Stimulated activated CD8-positive, alpha-beta memory T cell treated with anti-CD3 and anti-CD28 coated beads, Interleukin-7, amount 100 ng/mL, for 4 hours (primary cell): ENCODE measurements around the gene GRAMD1A.
"Not testable (repeated sequence)": the region's sequence is repeated elsewhere in the genome, so short reads cannot be mapped to it uniquely, and the experiment has no call there.

Experiments
- DNase-seq, 2 donors: peaks; one replicate each; pipeline ENCODE4 v3.0.0-alpha.2; 2020; ENCODE audit warnings: low read depth in 2 of 2

GRAMD1A gene

DNA sequence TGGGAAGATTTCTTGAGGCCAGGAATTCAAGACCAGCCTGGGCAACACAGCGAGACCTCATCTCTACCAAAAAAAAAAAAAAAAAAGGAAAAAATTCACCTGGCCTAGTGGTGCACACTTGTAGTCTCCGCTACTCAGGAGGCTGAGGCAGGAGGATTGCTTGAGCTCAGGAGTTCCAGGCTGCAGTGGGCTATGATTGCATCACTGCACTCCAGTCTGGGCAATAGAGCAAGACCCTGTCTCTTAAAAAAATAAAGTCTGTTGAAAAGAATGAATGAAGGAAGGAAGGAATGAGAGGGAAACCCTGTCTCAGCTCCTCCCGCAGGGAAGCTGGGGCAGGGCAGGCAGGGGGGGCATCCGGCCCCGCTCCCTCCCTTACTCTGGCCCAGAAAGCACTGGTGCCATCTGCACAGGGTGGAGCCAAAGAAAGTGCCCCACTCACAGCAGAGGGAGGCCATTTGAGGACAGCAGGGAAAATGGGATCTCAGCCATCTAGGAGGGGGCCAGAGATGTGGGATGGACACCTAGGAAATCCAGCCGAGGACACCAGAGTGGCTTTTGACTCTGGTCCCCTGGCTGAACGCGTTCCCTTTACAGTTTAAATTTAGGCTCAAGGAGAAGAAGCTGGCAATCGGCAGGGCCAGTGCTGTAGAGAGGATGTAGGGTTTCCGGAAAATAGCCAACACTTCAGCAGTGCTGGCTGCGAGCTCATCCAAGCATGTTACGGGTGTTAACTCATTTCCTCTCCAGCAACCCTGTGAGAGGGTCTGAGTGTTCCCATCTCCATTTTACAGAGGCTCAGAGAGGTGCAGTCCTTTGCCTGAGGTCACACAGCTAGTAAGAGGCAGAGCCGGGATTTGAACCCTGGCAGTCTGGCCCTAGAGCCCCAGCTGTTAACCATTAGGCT lies 37.8 kb downstream of the GRAMD1A start:
- DNase-seq = no peak

DNA sequence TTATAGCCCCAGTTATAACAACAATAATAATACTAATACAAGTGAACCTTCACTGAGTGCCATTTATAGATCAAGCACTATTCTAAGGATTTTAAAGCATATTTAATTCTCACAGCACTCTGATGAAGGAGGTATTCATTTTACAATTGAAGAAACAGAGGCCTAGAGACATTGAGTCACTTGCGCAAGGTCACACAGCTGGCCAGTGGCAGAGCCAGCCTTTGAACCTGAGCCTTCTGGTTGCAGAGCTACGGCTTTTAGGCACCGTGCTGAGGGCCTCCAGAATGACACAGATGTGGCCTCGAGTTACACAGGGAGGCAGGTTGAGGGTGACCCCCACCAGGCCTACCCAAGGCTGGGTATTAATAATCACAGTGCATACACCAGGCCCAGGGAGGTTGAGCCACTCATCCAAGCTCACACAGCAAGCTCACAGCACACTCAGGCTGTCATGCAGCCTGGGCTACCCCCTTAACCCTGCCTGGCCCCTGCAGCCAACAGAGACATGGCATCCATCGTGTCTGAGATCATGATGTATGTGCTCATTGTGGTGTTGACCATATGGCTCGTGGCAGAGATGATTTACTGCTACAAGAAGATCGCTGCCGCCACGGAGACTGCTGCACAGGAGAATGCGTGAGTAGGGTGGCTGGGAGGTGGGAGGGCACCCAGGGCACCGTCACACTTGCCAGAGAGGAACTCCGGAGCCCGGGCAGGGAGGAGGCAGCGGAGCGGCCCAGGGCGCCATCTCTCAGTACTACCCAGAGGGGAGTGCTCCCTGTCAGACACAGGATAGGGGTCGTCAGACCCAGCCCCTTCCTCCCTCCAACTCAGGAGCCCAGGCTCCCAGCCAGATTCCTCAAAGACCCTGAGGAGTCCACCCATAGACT lies 38.7 kb downstream of the GRAMD1A start:
- no peak for DNase-seq

DNA sequence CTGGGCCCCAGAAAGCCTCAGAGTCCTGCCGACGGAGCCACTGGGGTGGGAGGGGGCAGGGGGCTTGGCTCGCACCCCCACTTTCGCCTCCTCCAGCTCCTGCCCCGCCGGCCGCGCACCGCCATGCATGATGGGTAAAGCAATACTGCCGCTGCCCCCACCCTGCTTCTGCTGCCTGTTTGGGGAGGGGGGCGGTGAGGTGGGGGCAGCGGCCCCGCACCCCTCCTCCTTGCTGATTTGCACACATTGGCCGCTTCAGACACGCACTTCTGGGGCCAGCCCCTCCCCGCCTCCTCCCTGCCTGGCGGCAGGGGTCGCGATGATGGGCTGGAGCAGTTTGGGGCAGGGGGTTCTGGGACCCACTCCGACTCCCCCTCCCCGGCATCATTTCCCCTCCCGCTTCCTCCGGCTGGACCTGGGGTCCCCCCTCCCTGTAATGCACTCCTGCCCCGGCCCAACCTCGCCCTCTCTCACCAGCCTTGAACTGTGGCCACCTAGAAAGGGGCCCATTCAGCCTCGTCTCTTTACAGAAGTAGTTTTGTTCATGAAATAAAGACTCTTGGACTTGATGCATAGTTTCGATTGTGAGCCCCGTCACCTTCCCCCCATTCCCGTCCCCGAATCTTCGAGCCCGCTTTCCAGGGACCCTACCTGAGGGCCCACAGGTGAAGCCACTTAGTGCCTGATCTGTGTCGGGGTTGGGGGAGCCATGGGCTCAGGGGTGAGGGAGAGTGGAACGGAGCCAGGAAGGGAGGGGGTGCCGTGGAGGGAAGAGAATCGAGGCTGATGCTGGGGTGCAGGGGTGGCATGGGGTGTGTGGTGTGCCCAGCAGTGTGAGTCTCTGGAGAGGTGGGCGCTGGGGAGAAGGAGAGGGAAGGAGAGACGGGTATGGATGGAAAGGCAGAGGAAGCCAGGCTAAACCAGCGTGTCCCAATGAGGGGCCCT lies 40.0 kb downstream of the GRAMD1A start:
- no peak for DNase-seq

GRCh38 chr19:35040826-35041547 lies 40.9 kb downstream of the GRAMD1A start:
- no peak for DNase-seq

- DNase-seq = no peak
Observed at GRCh38 chr19:35041548-35042055, 41.5 kb downstream of the GRAMD1A start, which contains the start of gene HPN. Gene HPN (plus strand): TSS chr19:35041721. CDS start chr19:35042507, 786 bp downstream.

DNA sequence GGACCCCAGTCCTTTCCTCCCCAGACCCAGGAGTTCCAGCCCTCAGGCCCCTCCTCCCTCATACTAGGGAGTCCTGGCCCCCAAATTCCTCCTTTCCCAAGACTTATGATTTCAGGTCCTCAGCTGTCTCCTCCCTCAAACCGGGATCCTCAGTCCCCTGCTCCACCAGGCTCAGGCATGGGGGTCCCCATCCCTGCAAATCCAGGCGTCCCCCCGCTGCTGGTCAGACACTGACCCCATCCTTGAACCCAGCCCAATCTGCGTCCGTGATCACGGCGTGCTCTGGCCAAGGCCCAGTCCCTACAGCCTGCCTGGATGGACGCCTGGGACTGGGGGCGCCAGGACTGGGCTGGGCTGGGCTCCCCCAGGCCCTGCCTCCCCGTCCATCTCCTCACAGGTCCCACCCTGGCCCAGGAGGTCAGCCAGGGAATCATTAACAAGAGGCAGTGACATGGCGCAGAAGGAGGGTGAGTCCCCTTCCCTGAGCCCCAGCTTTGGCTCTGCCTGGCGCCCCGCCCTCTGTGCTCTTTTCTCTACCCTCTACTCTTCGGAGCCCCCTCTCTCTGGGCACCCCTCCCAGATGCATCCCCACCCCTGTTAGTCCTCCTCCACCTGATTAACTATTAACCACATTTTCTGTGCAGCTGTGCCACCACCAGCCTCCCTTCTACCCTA lies 42.1 kb downstream of the GRAMD1A start:
- DNase-seq = no peak

GRCh38 chr19:35042954-35043604 lies 43.0 kb downstream of the GRAMD1A start:
- no peak for DNase-seq

GRCh38 chr19:35043906-35044305 lies 43.8 kb downstream of the GRAMD1A start:
- no peak for DNase-seq

DNA sequence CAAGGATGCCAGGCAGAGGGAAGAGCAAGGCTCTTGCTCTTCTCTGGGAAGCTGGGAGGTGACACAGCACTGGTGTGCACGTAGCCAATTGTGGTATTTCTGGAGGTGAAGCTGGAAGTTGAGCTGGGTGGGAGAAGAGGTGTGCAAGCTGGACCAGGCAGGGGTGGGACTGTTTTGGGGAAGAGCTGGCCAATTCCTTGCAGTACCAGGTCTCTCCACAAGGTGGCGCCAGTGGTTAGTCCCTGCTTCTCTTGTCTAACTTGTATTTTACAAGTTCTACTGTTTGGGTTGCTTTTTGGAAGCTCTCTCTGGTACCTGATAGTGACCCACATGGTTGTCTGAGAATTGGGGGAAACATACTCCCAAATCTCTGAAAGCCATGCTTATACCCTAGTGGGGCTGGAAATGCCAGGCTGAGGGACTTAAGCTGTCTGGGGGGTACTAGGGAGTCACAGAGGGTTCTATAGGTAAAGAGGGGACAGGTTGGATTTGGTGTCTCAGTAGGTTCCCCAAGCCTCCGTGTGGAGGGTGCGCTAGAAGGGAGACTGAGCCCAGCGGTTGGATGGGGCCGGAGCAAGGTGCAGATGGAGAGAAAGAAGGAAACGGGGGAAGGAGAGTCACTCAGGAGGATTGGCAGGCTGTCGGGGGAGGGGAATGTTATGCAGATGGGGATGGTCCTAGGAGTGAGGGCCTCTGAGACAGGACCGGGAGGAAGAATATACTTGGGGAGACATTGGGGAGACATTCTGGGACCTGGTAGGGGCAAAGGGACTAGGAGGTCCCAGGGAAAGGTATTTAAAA lies 44.4 kb downstream of the GRAMD1A start:
- peak in 1 of 2 donors; percentile 36 for DNase-seq

DNA sequence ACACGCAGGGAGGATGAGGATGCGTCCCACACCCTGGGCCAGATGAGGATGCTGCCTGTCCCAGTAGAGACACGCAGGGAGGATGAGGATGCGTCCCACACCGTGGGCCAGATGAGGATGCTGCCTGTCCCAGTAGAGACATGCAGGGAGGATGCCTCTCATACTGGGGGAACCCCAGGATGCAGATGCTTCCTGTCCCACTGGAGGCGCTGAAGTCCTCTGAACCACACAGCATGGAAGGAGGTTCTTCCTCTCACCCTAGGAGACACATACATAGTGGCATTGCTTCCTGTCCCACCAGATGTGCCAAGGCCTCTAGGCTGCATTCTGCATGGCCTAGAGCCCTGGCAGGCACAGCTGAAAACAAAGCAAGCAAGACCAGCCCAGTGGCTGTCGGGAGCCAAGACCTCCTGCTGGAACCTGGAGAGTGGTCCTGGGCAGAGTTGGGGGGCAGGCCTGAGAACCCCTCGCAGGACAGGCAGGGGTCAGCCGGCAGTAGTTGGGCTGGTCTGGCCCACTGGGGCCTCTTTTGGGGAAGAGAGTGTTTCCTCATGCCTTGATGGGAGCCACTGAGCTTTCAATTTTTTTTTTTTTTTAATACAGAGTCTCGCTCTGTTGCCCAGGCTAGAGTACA lies 45.7 kb downstream of the GRAMD1A start:
- DNase-seq = no peak

GRCh38 chr19:35046461-35046860 lies 46.3 kb downstream of the GRAMD1A start:
- no peak for DNase-seq

DNA sequence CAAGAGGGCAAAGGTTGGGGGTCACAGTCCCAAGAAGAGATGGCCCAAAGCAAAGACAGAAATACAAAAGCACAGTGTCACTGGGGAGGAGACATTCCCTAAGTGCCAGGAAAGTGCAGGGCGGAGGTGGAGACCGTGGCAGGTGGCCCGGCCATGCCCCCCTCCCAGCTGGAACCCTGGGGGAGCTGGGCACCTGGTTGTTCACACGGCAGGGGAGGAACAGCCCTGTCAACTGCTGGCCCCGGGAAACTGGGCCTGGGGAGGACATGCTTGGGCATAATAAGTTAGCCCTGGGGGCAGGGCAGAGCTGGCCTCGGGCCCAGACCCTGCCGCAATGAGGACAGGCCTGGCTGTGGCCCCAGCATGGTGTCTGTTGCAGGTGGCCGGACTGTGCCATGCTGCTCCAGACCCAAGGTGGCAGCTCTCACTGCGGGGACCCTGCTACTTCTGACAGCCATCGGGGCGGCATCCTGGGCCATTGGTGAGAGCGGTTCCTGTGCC lies 48.8 kb downstream of the GRAMD1A start:
- DNase-seq = no peak

DNA sequence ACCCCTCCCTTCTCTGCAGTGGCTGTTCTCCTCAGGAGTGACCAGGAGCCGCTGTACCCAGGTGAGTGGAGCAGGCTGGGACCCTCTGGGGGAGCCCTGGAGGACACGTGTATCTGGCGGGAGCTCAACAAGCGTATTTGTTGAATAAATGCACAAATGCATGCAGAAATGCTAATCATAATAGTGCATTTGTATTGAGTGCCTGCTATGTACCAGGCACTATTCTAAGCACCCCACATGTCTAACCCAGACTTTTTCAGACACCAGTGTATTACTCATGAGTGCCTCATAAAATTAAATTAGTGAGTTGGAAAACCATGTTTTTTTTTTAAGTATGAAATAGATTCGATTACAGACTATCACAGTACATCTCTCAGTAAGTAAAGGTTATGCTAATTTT lies 49.3 kb downstream of the GRAMD1A start:
- no peak for DNase-seq

GRCh38 chr19:35050662-35051061 lies 50.5 kb downstream of the GRAMD1A start:
- not testable (repeated sequence) for DNase-seq

- DNase-seq = not testable (repeated sequence)
Observed at GRCh38 chr19:35051268-35051667, 51.1 kb downstream of the GRAMD1A start.

GRCh38 chr19:35051796-35052195 lies 51.7 kb downstream of the GRAMD1A start:
- no peak for DNase-seq

GRCh38 chr19:35052599-35053190 lies 52.6 kb downstream of the GRAMD1A start:
- DNase-seq = no peak
